Lung microvascular endothelial cell (primary cell): ENCODE results near the gene F2RL2. TPM values are rescaled to one million over a fixed set of nuclear protein-coding genes. Genes with fewer than 3 reads are reported as not detected.
A peak's percentile ranks its signal among the peaks of the same experiment; 100 is the strongest.

ENCODE experiments used
- DNase-seq, 2 donors: peaks; one replicate each; pipeline versions ENCODE4 v3.0.0 to v3.0.0-alpha.2; 2010; ENCODE audit warnings: low read depth in 2 of 2
- total RNA-seq: library from RNA; depleted of rRNA; stranded (reverse); fragments of >200 nt; gene quantifications from 2 replicates; pipeline ENCODE4 v1.2.1, GENCODE V29; 2014

The F2RL2 gene
- total RNA-seq, 1 donor from 2014 or later = not detected

DNA sequence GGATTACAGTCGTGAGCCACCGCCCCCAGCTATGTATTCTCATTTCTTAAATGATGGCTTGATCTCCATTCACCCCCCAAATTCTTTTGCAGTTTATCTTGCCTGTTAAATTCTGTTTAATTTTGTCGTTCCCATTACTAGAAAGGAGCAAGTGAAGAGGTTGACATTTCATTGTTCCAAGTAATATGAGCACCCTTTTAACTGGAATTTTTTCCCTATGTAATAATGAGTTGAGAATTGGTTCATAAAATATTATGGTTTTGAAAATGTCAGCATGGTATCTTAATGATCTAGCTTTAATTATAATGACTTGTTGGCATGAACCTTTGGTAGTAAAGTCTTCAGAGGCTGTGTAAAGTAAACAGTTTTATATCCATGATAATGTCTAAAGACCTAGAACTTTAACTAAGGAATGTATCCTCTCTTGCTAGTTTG, 37.4 kb downstream of the F2RL2 start:
- no peak for DNase-seq

DNA sequence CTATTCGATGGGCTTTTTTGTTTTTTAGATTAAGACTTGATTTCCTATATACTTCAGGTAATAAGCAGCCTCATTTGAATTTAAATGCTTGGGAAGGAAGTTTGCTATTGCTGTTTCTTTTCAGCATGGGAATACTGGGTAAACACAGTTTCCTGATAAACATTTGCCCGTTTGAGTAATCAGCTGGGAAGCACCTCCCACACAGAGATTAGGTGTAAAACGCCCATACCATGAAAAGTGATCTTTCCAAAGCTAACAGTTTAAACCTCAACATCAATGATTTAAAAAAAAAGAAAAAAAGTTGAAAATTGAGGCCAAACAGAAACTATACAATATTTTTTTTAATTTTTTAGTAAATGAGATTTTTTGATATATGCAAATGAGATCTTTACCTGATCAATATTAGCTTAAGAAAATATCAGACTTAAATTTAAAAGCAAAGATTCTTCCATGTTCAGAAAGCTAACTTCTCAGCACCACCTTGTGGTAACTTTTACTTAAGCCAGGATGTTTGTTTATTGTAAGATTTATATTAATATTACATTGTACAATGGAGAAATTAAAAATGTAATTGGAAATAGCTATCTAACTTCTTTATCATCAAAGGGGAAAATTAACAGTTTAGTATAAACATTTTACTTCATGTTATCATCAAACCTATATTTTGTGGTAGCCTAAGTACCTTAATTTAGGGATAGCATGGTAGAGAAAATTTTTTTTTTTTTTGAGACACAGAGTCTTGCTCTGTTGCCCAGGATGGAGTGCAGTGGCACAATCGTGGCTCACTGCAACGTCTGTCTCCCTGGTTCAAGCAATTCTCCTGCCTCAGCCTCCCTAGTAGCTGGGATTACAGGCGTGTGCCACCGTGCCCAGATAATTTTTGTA, 39.8 kb downstream of the F2RL2 start:
- DNase-seq = peak; percentile 31 to 39

DNA sequence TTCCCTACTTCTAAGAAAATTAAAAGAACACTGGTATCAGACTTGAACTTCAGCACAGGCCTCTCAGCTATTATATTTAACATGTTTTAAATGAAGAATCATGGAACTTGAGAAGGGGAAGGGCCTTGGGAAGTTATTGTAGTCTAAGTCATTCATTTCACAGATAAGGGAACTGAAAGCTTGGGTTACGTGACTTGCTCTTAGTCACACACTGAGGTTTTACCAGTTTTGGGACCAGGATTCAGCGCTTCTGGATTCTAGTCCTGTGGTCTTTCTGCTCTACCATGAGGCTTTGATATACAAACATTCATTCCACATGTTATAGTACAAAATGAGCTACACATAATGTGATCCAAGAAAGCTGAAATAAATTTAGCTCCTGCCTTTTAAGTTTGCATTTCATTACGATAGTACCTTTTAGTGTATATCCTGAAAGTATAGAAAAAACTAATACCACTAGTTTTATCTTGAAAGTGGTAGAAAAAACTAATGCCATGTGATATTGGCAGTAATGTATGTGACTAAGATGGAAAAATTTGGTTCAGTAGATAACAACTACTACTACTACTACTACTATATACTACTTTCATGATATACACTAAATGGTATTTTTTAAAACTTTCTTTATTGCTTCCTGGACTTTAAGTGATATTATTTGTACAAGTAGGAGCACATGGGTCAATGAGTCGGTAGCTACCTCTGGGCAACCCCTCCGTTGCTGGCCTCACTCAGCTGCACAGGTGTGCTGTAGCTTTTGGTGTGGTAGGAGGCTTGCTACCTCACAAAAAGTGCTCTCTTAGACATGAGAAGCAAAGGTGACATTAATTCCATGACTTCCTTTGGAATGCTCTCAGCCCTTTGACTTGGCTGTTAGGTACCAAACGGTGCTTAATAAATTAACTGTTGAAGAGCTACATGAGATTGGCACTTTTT, 40.7 kb downstream of the F2RL2 start:
- no peak for DNase-seq

DNA sequence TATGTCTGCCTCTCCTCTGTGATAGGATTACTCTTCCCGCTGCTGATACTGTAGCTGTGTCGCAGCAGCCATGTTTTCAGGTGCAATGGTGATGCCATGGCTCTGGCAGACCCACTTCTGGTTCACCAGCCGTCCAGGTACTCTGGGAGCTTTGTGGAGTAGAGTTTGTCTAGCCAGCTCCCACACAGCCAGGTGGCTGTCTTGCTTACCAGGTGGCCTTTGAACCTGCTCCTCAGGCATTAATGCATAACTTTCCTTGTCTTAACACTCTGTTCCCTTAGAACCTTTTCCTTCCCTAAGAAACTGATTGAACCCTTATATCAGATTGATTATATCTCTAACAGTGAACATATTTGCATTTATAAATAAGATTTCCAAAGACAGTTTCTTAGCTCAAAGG, 42.2 kb downstream of the F2RL2 start:
- DNase-seq = no peak

DNA sequence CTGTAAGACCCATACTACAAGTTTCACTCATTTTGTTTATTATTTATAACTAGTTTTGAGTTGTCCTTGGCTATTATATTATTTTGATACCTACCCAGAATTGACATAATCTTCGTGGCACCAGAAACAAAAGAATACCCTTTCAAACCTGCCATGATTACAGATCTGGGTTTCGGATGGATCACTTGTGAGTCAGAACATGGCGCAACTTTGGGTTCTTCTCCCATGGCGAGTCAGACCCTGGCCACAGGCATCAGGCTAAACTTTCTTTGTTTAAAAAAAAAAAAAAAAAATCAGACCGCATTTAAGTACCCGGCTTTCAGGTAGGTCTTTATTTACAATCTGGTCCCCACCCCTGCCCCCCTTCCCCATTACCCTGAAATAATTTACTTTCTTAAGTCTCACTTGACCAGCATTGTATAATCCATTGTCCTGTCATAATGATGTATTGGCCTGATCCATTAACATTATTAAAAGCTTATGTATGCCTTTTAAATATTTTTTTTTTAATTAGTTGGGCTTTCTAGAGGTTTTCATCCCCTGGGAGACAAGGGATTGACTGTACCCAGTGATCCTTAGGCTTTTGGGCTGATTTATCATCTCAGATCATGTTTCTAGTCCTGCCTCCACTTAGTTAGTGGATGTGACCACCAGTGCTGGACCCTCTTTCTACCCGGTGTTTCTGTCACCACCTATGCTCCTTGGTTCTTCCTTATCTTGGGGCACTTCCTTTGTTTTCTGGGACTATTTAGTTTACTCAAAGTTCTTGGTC, 43.9 kb downstream of the F2RL2 start:
- no peak for DNase-seq

DNA sequence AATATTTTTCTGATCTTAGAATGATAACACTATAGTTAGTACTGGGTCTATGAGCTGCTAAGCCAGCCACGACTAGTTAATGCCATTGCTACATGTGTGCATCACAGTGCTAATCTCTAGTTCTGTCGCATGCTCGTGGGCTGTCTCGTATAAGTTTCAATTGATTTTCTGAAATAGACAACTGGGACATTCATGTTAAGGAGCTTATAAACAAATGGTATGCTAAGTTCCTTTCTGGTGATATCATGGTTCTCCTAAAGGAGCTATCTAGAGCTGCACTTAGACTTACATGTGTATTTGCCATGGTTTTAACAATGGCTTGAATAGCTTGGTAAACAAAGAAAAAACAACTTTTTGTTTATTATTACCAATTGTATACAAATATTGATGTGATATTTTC, 46.2 kb downstream of the F2RL2 start:
- DNase-seq = no peak

DNA sequence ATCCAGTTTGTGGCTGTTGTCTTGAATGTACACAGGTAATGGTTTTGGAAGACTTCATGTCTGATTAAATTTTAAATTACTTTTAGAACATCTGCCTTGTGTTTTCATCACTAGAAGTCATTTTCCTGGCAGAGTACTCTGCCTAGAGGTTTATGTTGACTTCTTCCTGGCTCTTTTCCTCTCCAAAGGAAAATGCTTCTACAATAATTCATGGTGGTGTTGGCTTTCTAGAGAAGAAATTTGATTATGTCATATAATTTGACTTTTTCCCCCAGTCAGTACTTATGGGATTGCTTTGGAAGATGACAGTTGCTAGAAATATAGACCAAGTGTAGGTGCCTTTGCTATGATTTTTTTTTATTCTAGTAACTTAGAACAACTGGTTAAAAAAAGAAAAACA, 46.8 kb downstream of the F2RL2 start:
- no peak for DNase-seq

DNA sequence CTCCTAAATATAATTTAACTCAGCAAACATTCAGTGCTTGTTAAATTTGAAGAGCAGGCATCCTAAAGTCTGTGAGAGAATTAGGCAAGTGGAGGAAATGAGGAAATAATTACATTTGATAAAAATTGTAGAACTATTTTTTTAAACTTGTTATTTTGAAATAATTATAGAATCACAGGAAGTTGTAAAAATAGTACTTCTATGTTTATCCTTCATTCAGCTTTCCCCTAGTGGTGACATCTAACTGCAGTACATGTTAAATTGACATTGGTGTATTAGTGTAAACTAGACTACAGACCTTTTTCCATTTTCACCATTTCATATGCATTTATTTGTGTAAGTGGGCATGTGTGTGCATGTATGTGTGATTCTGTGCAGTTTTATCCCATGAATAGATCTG, 51.6 kb downstream of the F2RL2 start:
- DNase-seq = no peak

DNA sequence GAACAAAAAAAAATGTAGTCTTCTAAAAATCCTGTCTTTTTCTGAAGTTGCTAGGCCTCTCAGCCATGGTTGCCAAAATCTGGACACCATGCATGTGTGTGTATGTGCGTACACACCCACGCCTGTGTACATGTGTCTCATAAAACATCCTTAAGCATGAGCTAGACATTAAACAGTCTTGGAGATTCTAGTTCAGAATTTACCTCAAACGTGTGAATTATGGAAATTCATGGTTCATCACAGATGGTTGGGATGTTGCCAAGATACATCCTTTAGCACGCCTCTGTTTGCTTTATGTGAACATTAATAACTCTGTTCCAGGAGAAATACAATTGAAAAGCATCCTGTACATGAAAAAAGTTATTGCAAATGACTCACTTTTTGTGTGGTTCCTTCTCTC, 53.0 kb downstream of the F2RL2 start:
- no peak for DNase-seq

Other genes starting within 250 kb of the F2RL2 start
- gene IQGAP2, start 220.1 kb downstream of the F2RL2 start, total RNA-seq = 1.5 and 3.4 TPM in 2 replicates
- 59.3 and 81.7 TPM in 2 replicates for gene F2R, start 92.7 kb upstream of the F2RL2 start, total RNA-seq
- gene F2RL1, start 195.6 kb upstream of the F2RL2 start, total RNA-seq = 33.9 and 50.6 TPM in 2 replicates
- gene S100Z, start 226.6 kb upstream of the F2RL2 start, total RNA-seq = not detected in 2 replicates